Ovary (tissue), 3 donors: ENCODE results near the gene SF3B4.

Experiments
- CTCF ChIP-seq, 3 donors: fragments of 450-650 bp in 2 of 3; fragments of 200-600 bp in 1 of 3; IDR thresholded peaks; one replicate each; pipeline versions ENCODE4 v1.5.1 to v1.8.0; 2016 to 2022; ENCODE audit warnings: antibody characterized with exemption in 3 of 3, mild to moderate bottlenecking in 1 of 3
- EP300 ChIP-seq: sonication (generic); formaldehyde crosslinking; IDR thresholded peaks from one replicate; pipeline ENCODE4 v1.6.1; 2017; ENCODE audit warnings: antibody characterized with exemption
- POLR2A ChIP-seq: fragments of 450-650 bp; IDR thresholded peaks from one replicate; pipeline ENCODE4 v1.6.1; 2017; ENCODE audit warnings: antibody characterized with exemption, mild to moderate bottlenecking, moderate library complexity
- donor health status: DM: no; HTN: no; CAD: no.

- TF ChIP-seq POLR2A (no peak), CTCF (IDR thresholded peaks at IDR 0.05) (no peak), EP300 (no peak)
These were observed 23.6 kb downstream of the SF3B4 start for GRCh38 chr1:149903836-149904491.
